ENCODE results near the gene NR2F6.

Gene NR2F6

GRCh38 chr19:17263712-17264640 is 18.3 kb upstream of the NR2F6 start:
- DNase-seq (ENCODE audit: low read depth in 2 of 2): no peak

GRCh38 chr19:17262557-17262956 is 16.8 kb upstream of the NR2F6 start:
- no peak for DNase-seq (ENCODE audit: low read depth in 2 of 2)

GRCh38 chr19:17260842-17261325 is 15.2 kb upstream of the NR2F6 start:
- peak; percentile 75 to 81 for DNase-seq (ENCODE audit: low read depth in 2 of 2)

GRCh38 chr19:17259934-17260333 is 14.2 kb upstream of the NR2F6 start:
- DNase-seq (ENCODE audit: low read depth in 2 of 2): no peak

- DNase-seq (ENCODE audit: low read depth in 2 of 2): no peak
These were observed 13.5 kb upstream of the NR2F6 start for GRCh38 chr19:17259118-17259780.

- DNase-seq (ENCODE audit: low read depth in 2 of 2): no peak
These were observed 10.4 kb upstream of the NR2F6 start for GRCh38 chr19:17256130-17256529.

GRCh38 chr19:17255150-17255621 is 9.5 kb upstream of the NR2F6 start:
- DNase-seq (ENCODE audit: low read depth in 2 of 2): no peak

- DNase-seq (ENCODE audit: low read depth in 2 of 2): no peak
These were observed 8.9 kb upstream of the NR2F6 start for GRCh38 chr19:17254636-17255035.

GRCh38 chr19:17249887-17250548 is 4.3 kb upstream of the NR2F6 start:
- DNase-seq (ENCODE audit: low read depth in 2 of 2): no peak

GRCh38 chr19:17248011-17248776 is 2.5 kb upstream of the NR2F6 start:
- DNase-seq (ENCODE audit: low read depth in 2 of 2): no peak

GRCh38 chr19:17246681-17247425 is 1.1 kb upstream of the NR2F6 start:
- DNase-seq (ENCODE audit: low read depth in 2 of 2): no peak

- no peak for DNase-seq (ENCODE audit: low read depth in 2 of 2)
These were observed 843 bp downstream of the NR2F6 start for GRCh38 chr19:17244618-17245534.

GRCh38 chr19:17243830-17244617 is 1.7 kb downstream of the NR2F6 start:
- no peak for DNase-seq (ENCODE audit: low read depth in 2 of 2)

- no peak for DNase-seq (ENCODE audit: low read depth in 2 of 2)
These were observed 2.4 kb downstream of the NR2F6 start for GRCh38 chr19:17243211-17243829.

- DNase-seq (ENCODE audit: low read depth in 2 of 2): no peak
These were observed 3.1 kb downstream of the NR2F6 start for GRCh38 chr19:17242431-17243208.

GRCh38 chr19:17240826-17241399 is 4.8 kb downstream of the NR2F6 start:
- no peak for DNase-seq (ENCODE audit: low read depth in 2 of 2)

- DNase-seq (ENCODE audit: low read depth in 2 of 2): no peak
These were observed 5.5 kb downstream of the NR2F6 start for GRCh38 chr19:17240062-17240752.

All from stimulated activated CD8-positive, alpha-beta memory T cell treated with anti-CD3 and anti-CD28 coated beads, Interleukin-7, amount 100 ng/mL, for 1 hour (primary cell).